HCT116 (cell line): ENCODE data around the gene LRRTM3. TPM values are rescaled to one million over a fixed set of nuclear protein-coding genes. Genes with fewer than 3 reads are reported as not detected.

Experiments used
- ATAC-seq: fragments of 200-7000 bp; cut with Tn5 transposase; 2 replicates; pipeline ENCODE4 v1.9.1; 2020; ENCODE audit warnings: mild to moderate bottlenecking, moderate library complexity
- BruUV-seq: library from RNA; stranded (reverse); fragments of 400-500 nt; replicated peaks from 2 replicates; lab custom pipeline; 2021; lab: Mats Ljungman, UMichigan
- CTCF ChIA-PET: fragments of 300-600 bp; sonication (Branson Sonifier 250); formaldehyde crosslinking; loops from one replicate; lab custom pipeline; 2021; ENCODE audit warnings: antibody characterized with exemption; lab: Charles Lee
- POLR2A ChIA-PET: fragments of 300-600, 350-600 bp; sonication (Branson Sonifier 250); formaldehyde crosslinking; loops from one replicate; lab custom pipeline; 2021; ENCODE audit warnings: antibody characterized with exemption; lab: Charles Lee
- RAD21 ChIA-PET, 2 experiments: fragments of 300-600 bp; sonication (Branson Sonifier 250); formaldehyde crosslinking; loops; one replicate each; lab custom pipeline; 2023; ENCODE audit warnings: low total read pairs in 2 of 2; ENCODE audit not compliant: uncharacterized antibody in 2 of 2, unreplicated experiment in 2 of 2, low non-redundant PET in 1 of 2; lab: Charles Lee
- DNase-seq: peaks from one replicate; pipeline ENCODE4 v3.0.0-alpha.2; 2010; ENCODE audit warnings: low read depth, low spot score
- H2AFZ ChIP-seq: fragments of 200-600 bp; shearing (Covaris generic), sonication (generic); 2 replicates; pipeline ENCODE4 v1.6.1; 2017; ENCODE audit warnings: low read depth, mixed run types, mixed read lengths, antibody characterized with exemption, low read length; ENCODE audit not compliant: poor library complexity, severe bottlenecking
- H3K27ac ChIP-seq: 2 replicates; pipeline ENCODE4 v1.5.1; 2012; ENCODE audit warnings: low read depth, low read length
- H3K27me3 ChIP-seq: fragments of 200-600 bp; sonication (generic); 2 replicates; pipeline ENCODE4 v1.6.1; 2016; ENCODE audit warnings: mixed run types, low read length, mixed read lengths; ENCODE audit not compliant: insufficient read depth
- H3K36me3 ChIP-seq, 2 experiments: fragments of 200-500 bp in 1 of 2; fragments of 200-600 bp in 1 of 2; sonication (Bioruptor generic) in 1 of 2; sonication (generic) in 1 of 2; 2 replicates each; pipeline versions ENCODE4 v1.5.1 to v1.6.1; 2014 to 2016; ENCODE audit warnings: low read length in 2 of 2, inconsistent platforms in 1 of 2, mixed read lengths in 1 of 2, mixed run types in 1 of 2; ENCODE audit not compliant: insufficient read depth in 2 of 2, control insufficient read depth in 1 of 2
- H3K4me1 ChIP-seq, 2 experiments: fragments of 200-600 bp in 1 of 2; sonication (generic) in 1 of 2; 2 replicates each; pipeline versions ENCODE4 v1.5.1 to v1.6.1; 2012 to 2017; ENCODE audit warnings: low read length in 2 of 2, inconsistent platforms in 1 of 2, mild to moderate bottlenecking in 1 of 2, mixed read lengths in 1 of 2, mixed run types in 1 of 2, moderate library complexity in 1 of 2; ENCODE audit not compliant: insufficient read depth in 2 of 2, control insufficient read depth in 1 of 2
- H3K4me2 ChIP-seq: fragments of 200-600 bp; sonication (generic); 2 replicates; pipeline ENCODE4 v1.6.1; 2017; ENCODE audit warnings: mixed run types, low read length, mixed read lengths
- H3K4me3 ChIP-seq, 2 experiments: fragments of 200-600 bp in 1 of 2; sonication (generic) in 1 of 2; replicated peaks in 1 of 2; 2 replicates each; pipeline ENCODE4 v1.5.1; 2011 to 2016; ENCODE audit warnings: low read length in 2 of 2, control low read depth in 1 of 2, low read depth in 1 of 2, mild to moderate bottlenecking in 1 of 2, mixed read lengths in 1 of 2, mixed run types in 1 of 2
- H3K79me2 ChIP-seq: fragments of 200-600 bp; sonication (generic); 2 replicates; pipeline ENCODE4 v1.6.1; 2017; ENCODE audit warnings: mild to moderate bottlenecking, mixed run types, low read length, moderate library complexity, mixed read lengths; ENCODE audit not compliant: insufficient read depth
- H3K9ac ChIP-seq: fragments of 200-600 bp; sonication (generic); 2 replicates; pipeline ENCODE4 v1.6.1; 2016; ENCODE audit warnings: low read length, mixed read lengths
- H3K9me2 ChIP-seq: fragments of 200-600 bp; sonication (generic), shearing (Covaris generic); 2 replicates; pipeline ENCODE4 v1.6.1; 2017; ENCODE audit warnings: mixed run types, mild to moderate bottlenecking, moderate library complexity; ENCODE audit not compliant: insufficient read depth
- H3K9me3 ChIP-seq, 2 experiments: fragments of 200-500 bp in 1 of 2; fragments of 200-600 bp in 1 of 2; sonication (Bioruptor generic) in 1 of 2; sonication (generic) in 1 of 2; 2 replicates each; pipeline ENCODE4 v1.6.1; 2014 to 2017; ENCODE audit warnings: low read length in 2 of 2, mixed read lengths in 2 of 2, inconsistent platforms in 1 of 2, low read depth in 1 of 2, mild to moderate bottlenecking in 1 of 2, mixed run types in 1 of 2, moderate library complexity in 1 of 2; ENCODE audit not compliant: control insufficient read depth in 1 of 2, insufficient read depth in 1 of 2
- H4K20me1 ChIP-seq: fragments of 200-600 bp; sonication (generic), shearing (Covaris generic); 2 replicates; pipeline ENCODE4 v1.6.1; 2017; ENCODE audit warnings: mixed run types, mild to moderate bottlenecking, moderate library complexity; ENCODE audit not compliant: insufficient read depth
- CEBPB ChIP-seq: IDR thresholded peaks from 2 replicates; pipeline ENCODE4 v1.6.1; 2012; ENCODE audit warnings: low read depth
- ELF1 ChIP-seq: IDR thresholded peaks from 2 replicates; pipeline ENCODE4 v1.6.1; 2012; ENCODE audit warnings: low read depth, borderline replicate concordance
- EZH2 ChIP-seq: fragments of 200-600 bp; sonication (generic); IDR thresholded peaks from 2 replicates; pipeline ENCODE4 v1.6.1; 2017; ENCODE audit warnings: antibody characterized with exemption, mixed run types
- EZH2phosphoT487 ChIP-seq: fragments of 200-600 bp; IDR thresholded peaks from 2 replicates; pipeline ENCODE4 v1.6.1; 2018; ENCODE audit warnings: antibody characterized with exemption, borderline replicate concordance
- MAX ChIP-seq: IDR thresholded peaks from 2 replicates; pipeline ENCODE4 v1.6.1; 2012
- POLR2A ChIP-seq: IDR thresholded peaks from 2 replicates; pipeline ENCODE4 v1.7.0; 2011; ENCODE audit warnings: borderline replicate concordance; ENCODE audit not compliant: insufficient read depth, insufficient read length; ENCODE audit errors: extremely low read depth
- REST ChIP-seq: IDR thresholded peaks from 2 replicates; pipeline ENCODE4 v1.6.1; 2012; ENCODE audit warnings: low read depth
- TCF7L2 ChIP-seq: IDR thresholded peaks from 2 replicates; pipeline ENCODE4 v1.7.0; 2011; ENCODE audit warnings: borderline replicate concordance, inconsistent platforms; ENCODE audit not compliant: insufficient read depth, insufficient read length; ENCODE audit errors: extremely low read depth
- ZNF274 ChIP-seq: fragments of 200-500 bp; sonication (Bioruptor generic); IDR thresholded peaks from 2 replicates; pipeline ENCODE4 v1.6.1; 2014; ENCODE audit warnings: mild to moderate bottlenecking, low read depth, low read length, inconsistent platforms
- intact Hi-C: fragments of 100-400 bp; cut with micrococcal nuclease; formaldehyde crosslinking; loops from 2 replicates; pipeline ENCODE4 v1.10.0; 2022
- total RNA-seq: library from RNA; stranded (reverse); gene quantifications from one replicate; pipeline ENCODE4 v1.2.1, GENCODE V29; 2021; ENCODE audit not compliant: unreplicated experiment

LRRTM3 gene
- total RNA-seq, 1 experiment from 2014 or later = not detected

- TF ChIP-seq REST = no peak
- TF ChIP-seq EZH2phosphoT487 = no peak
- TF ChIP-seq MAX = no peak
- no peak for TF ChIP-seq POLR2A
- no peak for TF ChIP-seq ZNF274
- TF ChIP-seq CEBPB = no peak
Observed at GRCh38 chr10:67050415-67050814, 124.6 kb downstream of the LRRTM3 start (continued).

- intact Hi-C loops = no loop called here
- no peak for DNase-seq
- TF ChIP-seq REST = no peak
- no peak for TF ChIP-seq POLR2A
- TF ChIP-seq EZH2 = no peak
- TF ChIP-seq MAX = no peak
- TF ChIP-seq ELF1 = no peak
- no peak for TF ChIP-seq TCF7L2
- TF ChIP-seq, all 23 proteins: peak for 0
- no peak overlapping the region for H2AFZ ChIP-seq
- no peaks in the 10 kb centered on the region for H4K20me1 ChIP-seq
- no peak for ATAC-seq
- peaks cover 0 to 2% of the 10 kb centered on the region in 2 experiments; a peak in 1 of 4 replicates for H3K4me1 ChIP-seq
- RAD21 ChIA-PET = no interaction called here
- H3K9me2 ChIP-seq = no peaks in the 10 kb centered on the region
- no peaks in the 10 kb centered on the region for H3K27me3 ChIP-seq
- no peak overlapping the region for H3K27ac ChIP-seq
- no peak overlapping the region for H3K4me2 ChIP-seq
- BruUV-seq = no TSS peak
- no peaks in the 10 kb centered on the region for H3K79me2 ChIP-seq
- H3K4me3 ChIP-seq = no peak overlapping the region
- no peaks in the 10 kb centered on the region for H3K9me3 ChIP-seq
- H3K36me3 ChIP-seq = no peaks in the 10 kb centered on the region
- H3K9ac ChIP-seq = no peak overlapping the region
- POLR2A ChIA-PET = no interaction called here
- CTCF ChIA-PET = no interaction called here
Observed at GRCh38 chr10:67072654-67073053, 146.8 kb downstream of the LRRTM3 start.
